ENCODE measurements around the gene ABHD2.

GRCh38 chr15:89198934-89199333, 110.7 kb downstream of the ABHD2 start:
- TF ChIP-seq CTCF (IDR thresholded peaks at IDR 0.05; ENCODE audit: low read depth, low read length) (no peak), EZH2phosphoT487 (IDR thresholded peaks at IDR 0.05; ENCODE audit: low read depth) (no peak)

All from OCI-LY3 (cell line).